Neural crest cell (in vitro differentiated cells): ENCODE data around the gene HNRNPA3. TPM values are rescaled to one million over a fixed set of nuclear protein-coding genes. Genes with fewer than 3 reads are reported as not detected.

Source experiments
- DNase-seq: peaks from one replicate; pipeline ENCODE4 v3.0.0; 2021; ENCODE audit warnings: low read depth, mixed read lengths, low spot score
- H3K27ac Mint-ChIP-seq: one replicate; pipeline ENCODE4 v1.8.0; 2021; ENCODE audit warnings: mild to moderate bottlenecking, mixed read lengths; ENCODE audit not compliant: unreplicated experiment
- H3K27me3 Mint-ChIP-seq: 2 replicates; pipeline ENCODE4 v1.8.0; 2021; ENCODE audit warnings: low read depth, mild to moderate bottlenecking, mixed read lengths
- H3K36me3 Mint-ChIP-seq: 2 replicates; pipeline ENCODE4 v1.8.0; 2021; ENCODE audit warnings: low read depth, mild to moderate bottlenecking, mixed read lengths
- H3K4me1 Mint-ChIP-seq: 2 replicates; pipeline ENCODE4 v1.8.0; 2021; ENCODE audit warnings: mixed read lengths
- H3K4me3 Mint-ChIP-seq: one replicate; pipeline ENCODE4 v1.8.0; 2021; ENCODE audit warnings: mild to moderate bottlenecking, mixed read lengths
- H3K9me3 Mint-ChIP-seq: 2 replicates; pipeline ENCODE4 v1.8.0; 2021; ENCODE audit warnings: mixed read lengths
- CTCF ChIP-seq: fragments of 200-600 bp; sonication (generic); conservative IDR thresholded peaks from 2 replicates; pipeline ENCODE4 v1.5.0; 2021; ENCODE audit warnings: antibody characterized with exemption, mild to moderate bottlenecking
- long read RNA-seq: library from polyadenylated mRNA; unstranded; transcript quantifications from one replicate; pipeline ENCODE4 v2.0.0, GENCODE V29; 2020
- total RNA-seq: library from RNA; stranded (reverse); gene quantifications from 2 replicates; pipeline ENCODE4 v1.2.1, GENCODE V29; 2021

The HNRNPA3 gene
- 397 and 416 TPM in 2 replicates for total RNA-seq
- long read RNA-seq, full-length matches to known transcripts: 61 of 141 reads
- long read RNA-seq, partial matches to known transcripts: 47 of 141 reads
- long read RNA-seq, other reads (novel, unspliced or antisense): 33 of 141 reads

GRCh38 chr2:177212106-177212890, at the start of gene HNRNPA3:
TSS of gene HNRNPA3 (plus strand) at chr2:177212794. CDS start at chr2:177212800, 6 bp downstream.
- Mint-ChIP-seq H3K27me3 (peaks cover 6% of the 10 kb centered on the region), H3K27ac (peak within 1 kb of the TSS; percentile 100), H3K9me3 (peaks cover 2% of the 10 kb centered on the region), H3K4me3 (peak within 1 kb of the TSS; percentile 100), H3K36me3 (peaks cover 29% of the 10 kb centered on the region), H3K4me1 (peaks cover 51% of the 10 kb centered on the region)
- peak; percentile 100 for DNase-seq
- TF ChIP-seq CTCF: no peak

GRCh38 chr2:177164131-177164530, 48.5 kb upstream of the HNRNPA3 start:
- Mint-ChIP-seq H3K27ac (no peak overlapping the region), H3K9me3 (no peaks in the 10 kb centered on the region), H3K4me1 (peaks cover 13% of the 10 kb centered on the region), H3K4me3 (no peak overlapping the region), H3K27me3 (no peaks in the 10 kb centered on the region), H3K36me3 (no peaks in the 10 kb centered on the region)
- TF ChIP-seq CTCF: no peak
- no peak for DNase-seq

GRCh38 chr2:177164584-177165052, 48.0 kb upstream of the HNRNPA3 start:
- no peak overlapping the region for H3K4me3 Mint-ChIP-seq
- H3K9me3 Mint-ChIP-seq: no peaks in the 10 kb centered on the region
- peaks cover 15% of the 10 kb centered on the region for H3K4me1 Mint-ChIP-seq
- H3K27me3 Mint-ChIP-seq: no peaks in the 10 kb centered on the region
- peak; percentile 89 for DNase-seq
- no peaks in the 10 kb centered on the region for H3K36me3 Mint-ChIP-seq
- no peak overlapping the region for H3K27ac Mint-ChIP-seq
- TF ChIP-seq CTCF: peak; percentile 100

GRCh38 chr2:177165061-177165583, 47.5 kb upstream of the HNRNPA3 start:
- no peaks in the 10 kb centered on the region for H3K36me3 Mint-ChIP-seq
- no peak for TF ChIP-seq CTCF
- no peak overlapping the region for H3K4me3 Mint-ChIP-seq
- no peaks in the 10 kb centered on the region for H3K27me3 Mint-ChIP-seq
- H3K9me3 Mint-ChIP-seq: no peaks in the 10 kb centered on the region
- H3K27ac Mint-ChIP-seq: no peak overlapping the region
- H3K4me1 Mint-ChIP-seq: peaks cover 20% of the 10 kb centered on the region
- peak; percentile 14 for DNase-seq

GRCh38 chr2:177165721-177166711, 46.6 kb upstream of the HNRNPA3 start:
- Mint-ChIP-seq H3K9me3 (no peaks in the 10 kb centered on the region), H3K4me3 (no peak overlapping the region)
- no peak for TF ChIP-seq CTCF

More at GRCh38 chr2:177165721-177166711, 46.6 kb upstream of the HNRNPA3 start:
- no peak overlapping the region for H3K27ac Mint-ChIP-seq
- H3K36me3 Mint-ChIP-seq: no peaks in the 10 kb centered on the region
- no peaks in the 10 kb centered on the region for H3K27me3 Mint-ChIP-seq
- H3K4me1 Mint-ChIP-seq: peaks cover 23% of the 10 kb centered on the region
- DNase-seq: no peak
